HG03378 (cell line): ENCODE results near the gene TMEM132C.

ENCODE experiments used
- ATAC-seq: cut with Tn5 transposase; IDR thresholded peaks from one replicate; pipeline ENCODE4 v1.9.1; 2021; ENCODE audit warnings: mild to moderate bottlenecking, moderate library complexity; ENCODE audit not compliant: unreplicated experiment

TMEM132C gene

GRCh38 chr12:128337431-128338170, 70.6 kb downstream of the TMEM132C start:
- no peak for ATAC-seq

GRCh38 chr12:128338386-128339125, 71.6 kb downstream of the TMEM132C start:
- ATAC-seq = no peak

- ATAC-seq = no peak
These were observed 72.2 kb downstream of the TMEM132C start for GRCh38 chr12:128339126-128339520.

- ATAC-seq = no peak
These were observed 72.7 kb downstream of the TMEM132C start for GRCh38 chr12:128339631-128340030.

GRCh38 chr12:128353301-128353700, 86.3 kb downstream of the TMEM132C start:
- no peak for ATAC-seq

- ATAC-seq = no peak
These were observed 89.6 kb downstream of the TMEM132C start for GRCh38 chr12:128356547-128356946.

- ATAC-seq = no peak
These were observed 94.5 kb downstream of the TMEM132C start for GRCh38 chr12:128361400-128361995.

- no peak for ATAC-seq
These were observed 98.1 kb downstream of the TMEM132C start for GRCh38 chr12:128365032-128365431.

- ATAC-seq = no peak
These were observed 98.8 kb downstream of the TMEM132C start for GRCh38 chr12:128365651-128366231.

- no peak for ATAC-seq
These were observed 101.0 kb downstream of the TMEM132C start for GRCh38 chr12:128367961-128368360.

GRCh38 chr12:128381541-128381940, 114.6 kb downstream of the TMEM132C start:
- ATAC-seq = no peak

- no peak for ATAC-seq
These were observed 115.0 kb downstream of the TMEM132C start for GRCh38 chr12:128381946-128382345.

- ATAC-seq = no peak
These were observed 116.0 kb downstream of the TMEM132C start for GRCh38 chr12:128382946-128383345.

GRCh38 chr12:128383357-128383937, 116.5 kb downstream of the TMEM132C start:
- no peak for ATAC-seq

- no peak for ATAC-seq
These were observed 118.8 kb downstream of the TMEM132C start for GRCh38 chr12:128385736-128386135.

- no peak for ATAC-seq
These were observed 120.9 kb downstream of the TMEM132C start for GRCh38 chr12:128387811-128388422.

- no peak for ATAC-seq
These were observed 121.6 kb downstream of the TMEM132C start for GRCh38 chr12:128388461-128389000.

- no peak for ATAC-seq
These were observed 126.4 kb downstream of the TMEM132C start for GRCh38 chr12:128393346-128393745.

- no peak for ATAC-seq
These were observed 127.2 kb downstream of the TMEM132C start for GRCh38 chr12:128394137-128394536.

- no peak for ATAC-seq
These were observed 132.3 kb downstream of the TMEM132C start for GRCh38 chr12:128399253-128399652.
